Endodermal cell (in vitro differentiated cells): Measurements from ENCODE around the gene CENPN. TPM values are rescaled to one million over a fixed set of nuclear protein-coding genes. Genes with fewer than 3 reads are reported as not detected.
A peak's percentile ranks its signal among the peaks of the same experiment; 100 is the strongest.

Experiments
- DNase-seq: peaks from one replicate; pipeline ENCODE4 v3.0.0-alpha.2; 2017
- H3K27ac ChIP-seq: 2 replicates; pipeline ENCODE4 v1.5.1; 2013; ENCODE audit warnings: mild to moderate bottlenecking, low read depth, low read length, moderate library complexity
- H3K27me3 ChIP-seq: 2 replicates; pipeline ENCODE4 v1.6.1; 2013; ENCODE audit warnings: mild to moderate bottlenecking, low read length, moderate library complexity; ENCODE audit not compliant: insufficient read depth, control insufficient read depth, poor library complexity, severe bottlenecking
- H3K36me3 ChIP-seq: 2 replicates; pipeline ENCODE4 v1.7.0; 2013; ENCODE audit warnings: mild to moderate bottlenecking, low read length, moderate library complexity; ENCODE audit not compliant: control insufficient read depth, insufficient read depth
- H3K4me1 ChIP-seq: one replicate; pipeline ENCODE4 v1.7.0; 2013; ENCODE audit warnings: low read length; ENCODE audit not compliant: control insufficient read depth, insufficient read depth
- H3K4me3 ChIP-seq: 2 replicates; pipeline ENCODE4 v1.5.1; 2013; ENCODE audit warnings: mild to moderate bottlenecking, low read length, moderate library complexity
- H3K9ac ChIP-seq: 2 replicates; pipeline ENCODE4 v1.6.1; 2013; ENCODE audit warnings: mild to moderate bottlenecking, low read length, moderate library complexity; ENCODE audit not compliant: poor library complexity, severe bottlenecking; ENCODE audit errors: extremely low read depth
- H3K9me3 ChIP-seq: 2 replicates; pipeline ENCODE4 v1.6.1; 2013; ENCODE audit warnings: mild to moderate bottlenecking, low read length, moderate library complexity; ENCODE audit not compliant: control insufficient read depth
- H3K27ac Mint-ChIP-seq: 2 replicates; pipeline ENCODE4 v1.8.0; 2020; ENCODE audit warnings: mixed read lengths
- H3K27me3 Mint-ChIP-seq: 2 replicates; pipeline ENCODE4 v1.8.0; 2021; ENCODE audit warnings: mild to moderate bottlenecking, mixed read lengths; ENCODE audit not compliant: insufficient read depth
- H3K36me3 Mint-ChIP-seq: 2 replicates; pipeline ENCODE4 v1.8.0; 2020; ENCODE audit warnings: low read depth, mixed read lengths
- H3K4me1 Mint-ChIP-seq: 2 replicates; pipeline ENCODE4 v1.8.0; 2020; ENCODE audit warnings: mixed read lengths
- H3K4me3 Mint-ChIP-seq: 2 replicates; pipeline ENCODE4 v1.8.0; 2020; ENCODE audit warnings: mild to moderate bottlenecking, moderate library complexity, mixed read lengths
- H3K9me3 Mint-ChIP-seq: 2 replicates; pipeline ENCODE4 v1.8.0; 2020; ENCODE audit warnings: mild to moderate bottlenecking, mixed read lengths
- CTCF ChIP-seq: fragments of 200-600 bp; sonication (generic); conservative IDR thresholded peaks from 2 replicates; pipeline ENCODE4 v1.5.0; 2021; ENCODE audit warnings: antibody characterized with exemption, mild to moderate bottlenecking
- WGBS, 2 experiments: methylation state at CpG; one replicate each; pipeline versions ENCODE4 v1.1.5 to v1.1.7; 2013; ENCODE audit warnings: missing lambda C conversion rate in 2 of 2, mixed read lengths in 1 of 2; ENCODE audit not compliant: insufficient coverage in 1 of 2, insufficient read length in 1 of 2; 5-methylcytosine and 5-hydroxymethylcytosine counted together
- total RNA-seq, 2 donors: library from RNA; stranded (reverse); fragmentation: NEBNext Ultra II Directional in 1 of 2; extraction: Animal tissue kit (Norgen Biotek cat#: 25700) in 1 of 2; gene quantifications; 2 replicates in 1 of 2; 3 replicates in 1 of 2; pipeline ENCODE4 v1.2.1, GENCODE V29; 2021

Gene CENPN
- total RNA-seq, 2 donors from 2014 or later = 45.1 to 52.8 TPM

- Mint-ChIP-seq H3K27me3 (no peaks in the 10 kb centered on the region), H3K4me3 (no peak overlapping the region), H3K27ac (no peak overlapping the region), H3K36me3 (peaks cover 60% of the 10 kb centered on the region), H3K4me1 (peaks cover 28% of the 10 kb centered on the region), H3K9me3 (peaks cover 3% of the 10 kb centered on the region)
- no peak overlapping the region for H3K4me3 ChIP-seq
- H3K27ac ChIP-seq = no peak overlapping the region
- H3K4me1 ChIP-seq = peaks cover 4% of the 10 kb centered on the region
- no peak for TF ChIP-seq CTCF
- peaks cover 61% of the 10 kb centered on the region for H3K36me3 ChIP-seq
- no peaks in the 10 kb centered on the region for H3K27me3 ChIP-seq
- peaks cover 3% of the 10 kb centered on the region for H3K9me3 ChIP-seq
- WGBS, 2 experiments = 77 to 100% methylated on average over 1 to 2 of the region's 2 CpGs
- H3K9ac ChIP-seq = no peak overlapping the region
- DNase-seq = no peak
These were observed 33.1 kb downstream of the CENPN start for GRCh38 chr16:81040131-81040530.

GRCh38 chr16:81040842-81041241, 33.8 kb downstream of the CENPN start:
- no peak for DNase-seq
- Histone ChIP-seq H3K27me3 (no peaks in the 10 kb centered on the region), H3K27ac (no peak overlapping the region), H3K36me3 (peaks cover 67% of the 10 kb centered on the region), H3K4me3 (no peak overlapping the region), H3K4me1 (peaks cover 4% of the 10 kb centered on the region), H3K9me3 (no peaks in the 10 kb centered on the region), H3K9ac (no peak overlapping the region)
- H3K27ac Mint-ChIP-seq = peak overlapping the region; percentile 14
- WGBS, 2 experiments = 76 to 78% methylated on average over 5 of the region's 5 CpGs
- no peak overlapping the region for H3K4me3 Mint-ChIP-seq
- no peak for TF ChIP-seq CTCF
- peaks cover 67% of the 10 kb centered on the region for H3K36me3 Mint-ChIP-seq
- H3K9me3 Mint-ChIP-seq = no peaks in the 10 kb centered on the region
- H3K4me1 Mint-ChIP-seq = peaks cover 26% of the 10 kb centered on the region
- H3K27me3 Mint-ChIP-seq = no peaks in the 10 kb centered on the region

GRCh38 chr16:81041696-81042095, 34.7 kb downstream of the CENPN start:
- Histone ChIP-seq H3K27me3 (no peaks in the 10 kb centered on the region), H3K4me3 (no peak overlapping the region), H3K9me3 (no peaks in the 10 kb centered on the region), H3K4me1 (peaks cover 4% of the 10 kb centered on the region), H3K27ac (no peak overlapping the region), H3K9ac (no peak overlapping the region), H3K36me3 (peaks cover 75% of the 10 kb centered on the region)
- TF ChIP-seq CTCF = no peak
- peaks cover 24% of the 10 kb centered on the region for H3K4me1 Mint-ChIP-seq
- DNase-seq = no peak
- no peak overlapping the region for H3K4me3 Mint-ChIP-seq
- H3K36me3 Mint-ChIP-seq = peaks cover 68% of the 10 kb centered on the region
- no peaks in the 10 kb centered on the region for H3K27me3 Mint-ChIP-seq
- 90 to 94% methylated on average over 3 to 4 of the region's 4 CpGs for WGBS, 2 experiments
- H3K27ac Mint-ChIP-seq = no peak overlapping the region
- H3K9me3 Mint-ChIP-seq = no peaks in the 10 kb centered on the region
